Skin of body (tissue), 2 donors: ENCODE results near the gene BRD9. TPM values are rescaled to one million over a fixed set of nuclear protein-coding genes. Genes with fewer than 3 reads are reported as not detected.
"Not testable (repeated sequence)": the region's sequence is repeated elsewhere in the genome, so short reads cannot be mapped to it uniquely, and the experiment has no call there.

ENCODE experiments used
- DNase-seq: peaks from one replicate; lab custom pipeline; 2025; lab: John Stamatoyannopoulos, UW
- total RNA-seq: library from RNA; depleted of rRNA; stranded (reverse); fragments of >200 nt; gene quantifications from one replicate; pipeline ENCODE4 v1.2.3, GENCODE V29; 2014

Gene BRD9
- total RNA-seq, 1 donor from 2014 or later: 33.9 TPM

- DNase-seq: no peak
Measured at GRCh38 chr5:880816-881550, 11.6 kb downstream of the BRD9 start.

- not testable (repeated sequence) for DNase-seq
Measured at GRCh38 chr5:878677-879076, 13.9 kb downstream of the BRD9 start.

- DNase-seq: no peak
Measured at GRCh38 chr5:878125-878524, 14.5 kb downstream of the BRD9 start.

- DNase-seq: no peak
Measured at GRCh38 chr5:876398-877365, 15.9 kb downstream of the BRD9 start.

- no peak for DNase-seq
Measured at GRCh38 chr5:875931-876330, 16.7 kb downstream of the BRD9 start.

GRCh38 chr5:873328-873727 is 19.3 kb downstream of the BRD9 start:
- no peak for DNase-seq

GRCh38 chr5:872301-872700 is 20.3 kb downstream of the BRD9 start:
- DNase-seq: no peak

GRCh38 chr5:871596-872298 is 20.9 kb downstream of the BRD9 start:
- no peak for DNase-seq

GRCh38 chr5:870956-871355 is 21.6 kb downstream of the BRD9 start:
- DNase-seq: no peak

- no peak for DNase-seq
Measured at GRCh38 chr5:868428-869135, 24.0 kb downstream of the BRD9 start.

- DNase-seq: no peak
Measured at GRCh38 chr5:867300-867870, 25.2 kb downstream of the BRD9 start.

- DNase-seq: no peak
Measured at GRCh38 chr5:865771-866170, 26.8 kb downstream of the BRD9 start.

GRCh38 chr5:865168-865521 is 27.5 kb downstream of the BRD9 start:
- DNase-seq: no peak

GRCh38 chr5:864492-865167 is 28.0 kb downstream of the BRD9 start:
- no peak for DNase-seq

- DNase-seq: no peak
Measured at GRCh38 chr5:863244-863805, 29.3 kb downstream of the BRD9 start.

GRCh38 chr5:862367-863243 is 30.0 kb downstream of the BRD9 start:
- DNase-seq: no peak

- no peak for DNase-seq
Measured at GRCh38 chr5:861442-862366, 30.9 kb downstream of the BRD9 start.
